ENCODE data around the gene CRYBA4.

CRYBA4 gene

DNA sequence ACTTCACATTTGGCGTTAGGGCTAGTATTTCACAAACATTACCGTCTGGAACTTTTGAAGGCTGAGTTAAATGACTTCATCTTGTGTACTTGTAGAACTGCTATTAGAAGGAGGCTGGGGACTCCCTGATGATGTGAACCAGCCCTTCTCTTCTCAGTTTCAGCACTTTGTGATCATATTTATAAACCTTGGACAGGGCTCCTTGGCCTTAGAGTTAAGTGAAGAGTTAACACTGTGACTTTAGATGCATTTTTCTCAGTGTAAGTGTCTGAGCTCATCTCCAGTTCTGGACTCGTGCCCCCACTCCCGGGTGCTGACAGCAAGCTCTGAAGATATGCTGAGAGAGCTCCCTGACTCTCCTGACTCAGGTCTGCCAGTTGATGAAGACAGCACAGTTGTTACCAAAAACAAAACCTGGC, 44.1 kb downstream of the CRYBA4 start:
- Histone ChIP-seq H3F3A (ENCODE audit: insufficient read depth, low read length) (no peaks in the 10 kb centered on the region), H3K9me2 (ENCODE audit: low read depth, low read length) (no peaks in the 10 kb centered on the region), H4K20me1 (ENCODE audit: insufficient read depth, low read length) (no peaks in the 10 kb centered on the region), H3K27ac (ENCODE audit: low read depth, low read length, poor library complexity, severe bottlenecking) (peak overlapping the region; percentile 22), H3K4me2 (ENCODE audit: low read length) (no peak overlapping the region), H2AFZ (ENCODE audit: low read length) (no peak overlapping the region), H3K9me3 (ENCODE audit: low read length) (no peaks in the 10 kb centered on the region), H3K4me3 (ENCODE audit: low read depth, low read length, poor library complexity, severe bottlenecking) (no peak overlapping the region), H3K9ac (ENCODE audit: low read length) (no peak overlapping the region), H3K4me1 (ENCODE audit: insufficient read depth, low read length, severe bottlenecking) (peaks cover 53% of the 10 kb centered on the region), H3K79me2 (ENCODE audit: insufficient read depth, low read length) (no peaks in the 10 kb centered on the region), H3K27me3 (ENCODE audit: insufficient read depth, low read length) (no peaks in the 10 kb centered on the region), H3K36me3 (ENCODE audit: insufficient read depth, low read length) (peaks cover 5% of the 10 kb centered on the region; the same call in 1 of the 2 replicates)
- no peak for TF ChIP-seq EZH2 (IDR thresholded peaks at IDR 0.05; ENCODE audit: borderline replicate concordance, low read length)
- TF ChIP-seq, protein P1, sequence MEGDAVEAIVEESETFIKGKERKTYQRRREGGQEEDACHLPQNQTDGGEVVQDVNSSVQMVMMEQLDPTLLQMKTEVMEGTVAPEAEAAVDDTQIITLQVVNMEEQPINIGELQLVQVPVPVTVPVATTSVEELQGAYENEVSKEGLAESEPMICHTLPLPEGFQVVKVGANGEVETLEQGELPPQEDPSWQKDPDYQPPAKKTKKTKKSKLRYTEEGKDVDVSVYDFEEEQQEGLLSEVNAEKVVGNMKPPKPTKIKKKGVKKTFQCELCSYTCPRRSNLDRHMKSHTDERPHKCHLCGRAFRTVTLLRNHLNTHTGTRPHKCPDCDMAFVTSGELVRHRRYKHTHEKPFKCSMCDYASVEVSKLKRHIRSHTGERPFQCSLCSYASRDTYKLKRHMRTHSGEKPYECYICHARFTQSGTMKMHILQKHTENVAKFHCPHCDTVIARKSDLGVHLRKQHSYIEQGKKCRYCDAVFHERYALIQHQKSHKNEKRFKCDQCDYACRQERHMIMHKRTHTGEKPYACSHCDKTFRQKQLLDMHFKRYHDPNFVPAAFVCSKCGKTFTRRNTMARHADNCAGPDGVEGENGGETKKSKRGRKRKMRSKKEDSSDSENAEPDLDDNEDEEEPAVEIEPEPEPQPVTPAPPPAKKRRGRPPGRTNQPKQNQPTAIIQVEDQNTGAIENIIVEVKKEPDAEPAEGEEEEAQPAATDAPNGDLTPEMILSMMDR (IDR thresholded peaks at IDR 0.05; ENCODE audit: low read length) = no peak; the same call in 1 of the 2 replicates

DNA sequence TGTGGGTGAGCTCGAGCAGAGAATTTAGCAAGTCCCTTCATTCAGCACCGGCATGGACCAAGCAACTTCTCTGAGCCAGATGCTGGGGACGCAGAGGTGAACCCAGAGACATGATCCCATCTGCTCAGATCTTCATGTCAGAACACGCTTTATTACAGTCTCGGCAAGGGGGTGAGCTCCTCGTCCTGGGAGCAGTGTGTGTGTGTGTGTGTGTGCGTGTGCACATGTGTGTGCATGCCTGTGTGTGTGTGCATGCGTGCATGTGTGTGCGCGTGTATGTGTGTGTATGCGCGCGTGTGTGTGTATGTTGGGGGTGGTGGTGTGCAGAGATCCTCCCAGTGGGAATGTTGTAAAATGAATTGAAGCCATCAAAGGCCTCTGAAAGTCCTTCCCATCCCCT, 45.4 kb downstream of the CRYBA4 start:
- no peak overlapping the region for H3K4me3 ChIP-seq (ENCODE audit: low read depth, low read length, poor library complexity, severe bottlenecking)
- no peak overlapping the region for H3K4me2 ChIP-seq (ENCODE audit: low read length)
- H3K4me1 ChIP-seq (ENCODE audit: insufficient read depth, low read length, severe bottlenecking) = peaks cover 55% of the 10 kb centered on the region
- H3F3A ChIP-seq (ENCODE audit: insufficient read depth, low read length) = peaks cover 5% of the 10 kb centered on the region
- no peak overlapping the region for H3K9ac ChIP-seq (ENCODE audit: low read length)
- H3K36me3 ChIP-seq (ENCODE audit: insufficient read depth, low read length) = peaks cover 5% of the 10 kb centered on the region; the same call in 1 of the 2 replicates
- H3K27me3 ChIP-seq (ENCODE audit: insufficient read depth, low read length) = no peaks in the 10 kb centered on the region
- no peak overlapping the region for H2AFZ ChIP-seq (ENCODE audit: low read length)
- H4K20me1 ChIP-seq (ENCODE audit: insufficient read depth, low read length) = no peaks in the 10 kb centered on the region
- H3K27ac ChIP-seq (ENCODE audit: low read depth, low read length, poor library complexity, severe bottlenecking) = no peak overlapping the region
- H3K79me2 ChIP-seq (ENCODE audit: insufficient read depth, low read length) = no peaks in the 10 kb centered on the region
- no peak for TF ChIP-seq EZH2 (IDR thresholded peaks at IDR 0.05; ENCODE audit: borderline replicate concordance, low read length)
- TF ChIP-seq, protein P1 (IDR thresholded peaks at IDR 0.05; ENCODE audit: low read length) = no peak
- H3K9me3 ChIP-seq (ENCODE audit: low read length) = no peaks in the 10 kb centered on the region
- no peaks in the 10 kb centered on the region for H3K9me2 ChIP-seq (ENCODE audit: low read depth, low read length)

DNA sequence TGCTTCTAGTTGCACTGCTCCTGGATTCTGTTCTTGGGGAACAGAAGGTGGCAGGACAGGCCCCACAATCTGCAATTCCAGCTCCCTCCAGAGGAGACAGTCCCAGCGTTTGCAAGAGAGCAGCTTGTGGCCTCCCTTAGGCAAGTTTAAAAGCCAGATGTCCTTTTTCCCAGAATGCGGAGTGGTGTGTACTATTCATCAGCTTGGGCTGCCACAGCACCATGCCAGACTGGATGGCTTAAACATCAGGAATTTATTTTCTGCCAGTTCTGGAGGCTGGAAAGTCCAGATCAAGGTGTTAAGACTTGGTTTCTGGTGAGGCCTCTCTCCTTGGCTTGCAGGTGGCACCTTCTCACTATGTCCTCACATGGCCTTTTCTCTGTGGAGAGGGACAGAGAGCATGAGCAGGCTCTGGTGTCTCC, 47.3 kb downstream of the CRYBA4 start:
- Histone ChIP-seq H3K4me1 (ENCODE audit: insufficient read depth, low read length, severe bottlenecking) (peaks cover 50% of the 10 kb centered on the region), H3K79me2 (ENCODE audit: insufficient read depth, low read length) (0 out of 2 replicates have a peak, but pooled peaks cover 5% of the 10 kb centered on the region), H4K20me1 (ENCODE audit: insufficient read depth, low read length) (no peaks in the 10 kb centered on the region), H3K9me2 (ENCODE audit: low read depth, low read length) (no peaks in the 10 kb centered on the region), H3K9me3 (ENCODE audit: low read length) (no peaks in the 10 kb centered on the region), H3K4me2 (ENCODE audit: low read length) (no peak overlapping the region), H3K36me3 (ENCODE audit: insufficient read depth, low read length) (peaks cover 5% of the 10 kb centered on the region; the same call in 1 of the 2 replicates), H3K4me3 (ENCODE audit: low read depth, low read length, poor library complexity, severe bottlenecking) (no peak overlapping the region), H3K27ac (ENCODE audit: low read depth, low read length, poor library complexity, severe bottlenecking) (no peak overlapping the region), H3F3A (ENCODE audit: insufficient read depth, low read length) (peaks cover 15% of the 10 kb centered on the region), H2AFZ (ENCODE audit: low read length) (no peak overlapping the region), H3K27me3 (ENCODE audit: insufficient read depth, low read length) (no peaks in the 10 kb centered on the region), H3K9ac (ENCODE audit: low read length) (no peak overlapping the region)
- no peak for TF ChIP-seq EZH2 (IDR thresholded peaks at IDR 0.05; ENCODE audit: borderline replicate concordance, low read length)
- TF ChIP-seq, protein P1 (IDR thresholded peaks at IDR 0.05; ENCODE audit: low read length) = peak; percentile 29; the same call in 1 of the 2 replicates
